ENCODE measurements around the gene CCDC82.

DNA sequence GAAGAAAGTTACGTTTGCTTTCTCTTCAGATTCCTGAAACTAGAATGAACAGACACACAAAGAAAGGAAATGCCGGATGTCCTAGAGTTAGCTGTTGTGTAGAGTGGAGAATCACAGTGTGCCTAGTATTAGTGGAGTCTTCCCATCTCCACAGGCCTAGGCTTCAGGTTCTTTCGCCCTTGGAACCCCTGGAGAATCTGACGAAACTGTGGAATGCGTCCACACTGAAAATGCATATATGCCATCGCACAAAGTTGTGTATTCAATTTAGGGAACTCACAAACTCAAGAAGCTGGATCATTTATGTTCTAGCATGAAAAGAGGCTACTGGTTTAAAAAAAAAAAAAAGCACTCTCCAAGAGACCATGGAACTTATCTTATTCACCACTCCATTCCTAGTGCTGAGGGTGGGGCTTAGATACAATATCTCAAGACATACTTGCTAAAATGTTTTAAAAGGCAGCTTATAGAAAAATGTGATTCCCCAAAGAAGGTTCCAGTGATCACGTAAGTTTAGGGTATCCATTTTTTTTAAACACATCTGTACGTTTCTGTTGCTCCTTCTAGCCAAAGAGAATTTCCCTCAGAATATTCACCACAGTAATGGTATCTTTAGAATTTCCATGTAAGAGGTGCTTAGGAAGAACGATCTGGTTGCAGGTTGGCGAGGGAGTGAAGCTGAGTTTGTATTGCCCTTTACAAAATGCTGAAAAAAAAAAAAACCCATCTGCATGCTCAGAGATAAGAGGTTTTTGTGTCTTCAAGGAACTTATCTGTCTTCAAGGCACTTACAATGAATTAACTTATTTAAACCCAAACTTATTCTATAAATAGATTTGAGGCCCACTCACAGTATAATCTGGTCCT lies 66.7 kb downstream of the CCDC82 start:
- TF ChIP-seq GATA2 (IDR thresholded peaks at IDR 0.05; ENCODE audit: low read depth, low read length) (no peak), GATA3 (IDR thresholded peaks at IDR 0.05; ENCODE audit: low read depth, low read length) (no peak)

All from SH-SY5Y (cell line).